ENCODE measurements around the gene CRK.
"Not testable (repeated sequence)": the region's sequence is repeated elsewhere in the genome, so short reads cannot be mapped to it uniquely, and the experiment has no call there.

CRK gene

DNA sequence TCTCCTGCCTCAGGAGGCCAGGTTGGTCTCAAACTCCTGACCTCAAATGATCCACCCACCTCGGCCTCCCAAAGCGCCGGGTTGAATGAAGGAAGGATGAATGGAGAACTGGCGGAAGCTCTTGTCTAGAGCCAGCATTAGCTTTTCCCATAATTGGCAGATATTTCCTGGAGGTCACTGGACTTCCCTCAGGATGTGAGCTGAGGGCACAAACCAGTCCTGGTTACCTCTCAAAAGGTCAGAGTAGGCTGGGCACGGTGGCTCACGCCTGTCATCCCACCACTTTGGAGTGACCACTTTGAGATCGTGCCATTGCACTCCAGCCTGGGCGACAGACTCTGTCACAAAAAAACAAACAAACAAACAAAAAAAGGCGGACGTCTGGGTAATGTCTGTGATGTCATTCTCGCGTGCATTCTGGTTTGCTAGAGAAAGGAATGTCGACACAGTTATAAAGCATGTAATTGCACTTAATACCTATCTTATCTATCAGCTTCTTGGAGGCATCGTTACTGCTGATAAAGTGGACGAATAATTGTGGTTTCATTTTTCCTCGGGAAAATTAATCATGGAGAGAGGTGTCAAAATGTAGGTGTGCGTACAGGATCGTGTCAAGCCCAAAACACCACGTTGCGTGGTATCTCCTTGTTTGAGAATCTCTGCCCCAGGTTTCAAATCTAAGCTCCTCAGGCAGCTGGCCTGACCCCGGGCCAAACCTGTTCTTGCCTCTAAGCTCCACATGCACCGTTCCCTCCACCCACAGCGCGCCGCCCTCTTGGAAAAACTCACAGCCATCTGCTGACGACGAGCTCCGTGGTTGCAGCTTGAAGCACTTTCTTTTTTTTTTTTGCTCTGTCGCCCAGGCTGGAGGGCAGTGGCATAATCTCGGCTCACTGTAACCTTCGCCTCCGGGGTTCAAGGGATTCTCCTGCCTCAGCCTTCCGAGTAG, 6.4 kb upstream of the CRK start:
- H3K9ac ChIP-seq (ENCODE audit: low read length in 2 of 2): no peak overlapping the region
- no peaks in the 10 kb centered on the region for H3K9me3 ChIP-seq (ENCODE audit: control insufficient read depth in 2 of 2, low read length in 2 of 2)
- peaks cover 10 to 26% of the 10 kb centered on the region in 2 donors for H3K36me3 ChIP-seq (ENCODE audit: control insufficient read depth in 2 of 2, insufficient read depth in 2 of 2, low read length in 2 of 2)
- peaks cover 4% of the 10 kb centered on the region for H3K4me1 ChIP-seq (ENCODE audit: control insufficient read depth, insufficient read depth, low read length)
- H3K27me3 ChIP-seq (ENCODE audit: control insufficient read depth in 1 of 2, insufficient read depth in 2 of 2, low read length in 2 of 2): no peaks in the 10 kb centered on the region
- H3K27ac ChIP-seq (ENCODE audit: low read length): no peak overlapping the region
- no peak overlapping the region for H3K4me3 ChIP-seq (ENCODE audit: low read length in 2 of 2)

DNA sequence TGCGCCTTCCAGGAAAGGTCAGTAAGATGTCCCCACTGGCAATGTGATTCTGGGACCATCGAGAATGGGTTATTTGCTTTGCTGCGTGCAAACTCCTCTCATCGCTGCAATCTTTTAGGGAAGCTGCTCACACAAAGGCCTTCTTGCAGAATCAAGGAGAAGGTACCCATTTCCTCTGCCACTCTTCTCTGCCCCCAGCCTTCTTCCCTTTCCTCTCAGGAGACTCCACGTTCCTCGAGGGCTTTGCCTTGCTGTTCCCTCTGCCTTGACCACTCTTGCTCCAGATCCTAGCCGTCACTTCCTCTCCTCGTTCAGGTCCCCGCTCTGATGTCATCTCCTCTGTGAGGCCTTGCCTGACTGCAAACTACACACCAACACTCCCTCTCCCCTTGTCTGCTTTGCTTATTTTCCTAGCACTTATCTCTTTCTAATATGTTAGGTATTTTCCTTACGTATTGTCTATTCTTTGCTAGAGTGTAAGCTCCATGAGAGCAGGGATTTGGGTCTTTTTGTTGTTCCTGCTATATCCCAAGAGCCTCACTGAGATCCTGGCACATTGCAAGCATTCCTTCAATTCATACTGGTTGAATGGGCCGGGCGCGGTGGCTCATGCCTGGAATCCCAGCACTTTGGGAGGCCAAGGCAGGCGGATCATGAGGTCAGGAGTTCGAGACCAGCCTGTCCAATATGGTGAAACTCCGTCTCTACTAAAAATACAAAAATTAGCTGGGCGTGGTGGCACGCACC, 5.3 kb upstream of the CRK start:
- Histone ChIP-seq H3K9ac (ENCODE audit: low read length in 2 of 2) (no peak overlapping the region), H3K9me3 (ENCODE audit: control insufficient read depth in 2 of 2, low read length in 2 of 2) (no peaks in the 10 kb centered on the region), H3K4me3 (ENCODE audit: low read length in 2 of 2) (no peak overlapping the region), H3K36me3 (ENCODE audit: control insufficient read depth in 2 of 2, insufficient read depth in 2 of 2, low read length in 2 of 2) (peaks cover 6 to 22% of the 10 kb centered on the region in 2 donors), H3K4me1 (ENCODE audit: control insufficient read depth, insufficient read depth, low read length) (peaks cover 10% of the 10 kb centered on the region), H3K27me3 (ENCODE audit: control insufficient read depth in 1 of 2, insufficient read depth in 2 of 2, low read length in 2 of 2) (no peaks in the 10 kb centered on the region), H3K27ac (ENCODE audit: low read length) (peak overlapping the region; percentile 11)

DNA sequence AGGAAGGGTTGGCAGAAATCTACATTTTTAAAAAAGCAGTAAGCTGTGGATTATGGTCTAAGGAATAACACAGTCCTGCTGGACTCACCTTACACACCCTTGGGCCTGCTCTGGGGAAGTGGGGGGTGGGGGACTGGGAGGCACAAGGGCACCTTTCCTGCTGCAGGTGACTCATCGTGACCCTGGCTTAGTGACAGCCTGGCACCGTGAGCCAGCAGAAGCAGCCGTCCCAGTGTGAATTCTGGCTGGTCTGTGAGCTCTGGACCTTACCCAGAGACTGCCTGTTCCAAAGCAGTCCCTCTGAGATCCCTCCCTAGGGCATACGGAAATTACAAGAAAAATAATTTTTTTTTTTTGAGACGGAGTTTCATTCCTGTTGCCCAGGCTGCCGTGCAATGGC, 4.2 kb upstream of the CRK start:
- H3K4me1 ChIP-seq (ENCODE audit: control insufficient read depth, insufficient read depth, low read length): peaks cover 12% of the 10 kb centered on the region
- H3K9me3 ChIP-seq (ENCODE audit: control insufficient read depth in 2 of 2, low read length in 2 of 2): no peaks in the 10 kb centered on the region
- H3K9ac ChIP-seq (ENCODE audit: low read length in 2 of 2): peak overlapping the region in 1 of 2 donors; percentile 14
- H3K36me3 ChIP-seq (ENCODE audit: control insufficient read depth in 2 of 2, insufficient read depth in 2 of 2, low read length in 2 of 2): peaks cover 6 to 20% of the 10 kb centered on the region in 2 donors
- H3K27me3 ChIP-seq (ENCODE audit: control insufficient read depth in 1 of 2, insufficient read depth in 2 of 2, low read length in 2 of 2): no peaks in the 10 kb centered on the region
- no peak overlapping the region for H3K4me3 ChIP-seq (ENCODE audit: low read length in 2 of 2)
- H3K27ac ChIP-seq (ENCODE audit: low read length): peak overlapping the region; percentile 46

DNA sequence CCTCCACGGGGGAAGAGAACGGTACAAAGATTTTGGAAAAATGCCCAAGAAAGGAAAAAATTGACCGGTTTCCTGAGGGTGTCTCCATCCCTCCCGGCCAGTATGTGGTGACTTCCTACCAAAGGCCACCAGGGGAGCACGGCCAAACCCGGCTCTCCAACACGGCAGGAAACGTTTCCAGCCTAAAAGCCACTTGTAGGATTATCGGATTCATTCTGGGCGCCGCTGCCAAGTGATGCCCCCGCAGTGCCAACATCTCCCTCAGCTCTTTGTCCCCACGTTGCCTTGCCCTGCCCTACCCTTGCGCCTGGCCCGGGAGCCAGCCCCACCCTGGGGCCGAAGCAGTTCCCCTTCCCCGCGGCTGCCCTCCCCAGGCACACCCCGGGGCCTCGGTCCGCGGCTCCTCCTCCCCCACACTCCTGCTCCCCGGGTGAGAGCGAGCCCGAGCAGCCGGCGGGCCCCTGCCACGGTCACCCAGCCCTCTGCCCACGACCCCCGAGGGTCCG, 688 bp downstream of the CRK start:
- Histone ChIP-seq H3K4me3 (ENCODE audit: low read length in 2 of 2) (peak overlapping the region; percentile 60 to 91), H3K36me3 (ENCODE audit: control insufficient read depth in 2 of 2, insufficient read depth in 2 of 2, low read length in 2 of 2) (no peaks in the 10 kb centered on the region), H3K9ac (ENCODE audit: low read length in 2 of 2) (peak overlapping the region; percentile 83 to 86), H3K9me3 (ENCODE audit: control insufficient read depth in 2 of 2, low read length in 2 of 2) (no peaks in the 10 kb centered on the region), H3K4me1 (ENCODE audit: control insufficient read depth, insufficient read depth, low read length) (peaks cover 18% of the 10 kb centered on the region), H3K27ac (ENCODE audit: low read length) (peak overlapping the region; percentile 92), H3K27me3 (ENCODE audit: control insufficient read depth in 1 of 2, insufficient read depth in 2 of 2, low read length in 2 of 2) (no peaks in the 10 kb centered on the region)

DNA sequence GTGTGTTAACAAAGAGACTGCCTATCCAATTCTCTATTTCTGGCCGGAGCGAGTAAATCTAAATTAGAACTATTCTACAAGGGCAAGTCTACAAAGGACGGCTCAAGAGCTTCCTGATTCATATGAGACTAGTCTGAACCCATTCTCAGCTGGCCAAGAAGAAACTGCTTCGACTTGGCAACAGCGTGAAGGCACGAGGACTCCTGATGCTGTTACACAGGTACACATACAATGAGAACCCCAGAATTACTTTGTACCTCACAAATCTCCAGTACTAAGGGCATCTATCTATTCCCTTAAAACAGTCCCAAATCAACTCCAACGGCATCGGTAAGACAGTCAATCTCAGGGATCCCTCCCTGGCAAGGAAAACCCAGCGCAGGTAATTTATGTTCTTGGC, 1.5 kb downstream of the CRK start:
- no peaks in the 10 kb centered on the region for H3K27me3 ChIP-seq (ENCODE audit: control insufficient read depth in 1 of 2, insufficient read depth in 2 of 2, low read length in 2 of 2)
- H3K27ac ChIP-seq (ENCODE audit: low read length): peak overlapping the region; percentile 92
- peak overlapping the region in 1 of 2 donors; percentile 83 for H3K9ac ChIP-seq (ENCODE audit: low read length in 2 of 2)
- no peaks in the 10 kb centered on the region for H3K36me3 ChIP-seq (ENCODE audit: control insufficient read depth in 2 of 2, insufficient read depth in 2 of 2, low read length in 2 of 2)
- no peaks in the 10 kb centered on the region for H3K9me3 ChIP-seq (ENCODE audit: control insufficient read depth in 2 of 2, low read length in 2 of 2)
- peaks cover 16% of the 10 kb centered on the region for H3K4me1 ChIP-seq (ENCODE audit: control insufficient read depth, insufficient read depth, low read length)
- peak overlapping the region; percentile 60 to 91 for H3K4me3 ChIP-seq (ENCODE audit: low read length in 2 of 2)

DNA sequence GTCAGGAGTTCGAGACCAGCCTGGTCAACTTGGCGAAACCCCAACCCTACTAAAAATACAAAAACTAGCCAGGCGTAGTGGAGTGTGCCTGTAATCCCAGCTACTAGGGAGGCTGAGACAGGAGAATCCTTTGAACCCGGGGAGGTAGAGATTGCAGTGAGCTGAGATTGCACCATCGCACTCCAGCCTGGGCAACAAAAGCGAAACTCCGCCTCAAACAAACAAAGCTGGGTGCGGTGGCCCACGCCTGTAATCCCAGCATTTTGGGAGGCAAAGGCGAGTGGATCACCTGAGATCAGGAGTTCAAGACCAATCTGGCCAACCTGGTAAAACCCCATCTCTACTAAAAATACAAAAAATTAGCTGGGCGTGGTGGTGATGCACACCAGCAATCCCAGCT, 2.3 kb downstream of the CRK start:
- not testable (repeated sequence) for H3K27ac ChIP-seq (ENCODE audit: low read length); H3K4me3 ChIP-seq (ENCODE audit: low read length in 2 of 2); H3K9me3 ChIP-seq (ENCODE audit: control insufficient read depth in 2 of 2, low read length in 2 of 2); H3K9ac ChIP-seq (ENCODE audit: low read length in 2 of 2); H3K36me3 ChIP-seq (ENCODE audit: control insufficient read depth in 2 of 2, insufficient read depth in 2 of 2, low read length in 2 of 2); H3K27me3 ChIP-seq (ENCODE audit: control insufficient read depth in 1 of 2, insufficient read depth in 2 of 2, low read length in 2 of 2)
- peaks cover 21% of the 10 kb centered on the region for H3K4me1 ChIP-seq (ENCODE audit: control insufficient read depth, insufficient read depth, low read length)

DNA sequence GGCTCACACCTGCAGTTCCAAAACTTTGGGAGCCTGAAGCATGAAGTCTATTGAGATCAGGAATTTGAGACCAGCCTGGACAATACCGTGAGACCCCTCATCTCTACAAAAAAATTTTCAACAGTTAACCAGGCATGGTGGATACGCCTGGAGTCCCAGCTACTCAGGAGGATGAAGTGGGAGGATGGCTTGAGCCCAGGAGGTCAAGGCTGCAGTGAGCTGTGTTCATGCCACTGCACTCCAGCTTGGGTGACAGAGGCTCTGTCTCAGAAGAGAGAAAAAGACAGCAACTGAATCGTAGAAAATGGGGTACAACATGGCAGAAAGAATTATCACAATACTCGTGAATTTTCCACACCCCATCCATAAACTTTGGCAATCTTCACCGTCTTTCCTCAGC, 3.2 kb downstream of the CRK start:
- H3K36me3 ChIP-seq (ENCODE audit: control insufficient read depth in 2 of 2, insufficient read depth in 2 of 2, low read length in 2 of 2): no peaks in the 10 kb centered on the region
- no peaks in the 10 kb centered on the region for H3K27me3 ChIP-seq (ENCODE audit: control insufficient read depth in 1 of 2, insufficient read depth in 2 of 2, low read length in 2 of 2)
- H3K4me1 ChIP-seq (ENCODE audit: control insufficient read depth, insufficient read depth, low read length): peaks cover 21% of the 10 kb centered on the region
- H3K9me3 ChIP-seq (ENCODE audit: control insufficient read depth in 2 of 2, low read length in 2 of 2): no peaks in the 10 kb centered on the region
- no peak overlapping the region for H3K4me3 ChIP-seq (ENCODE audit: low read length in 2 of 2)
- no peak overlapping the region for H3K9ac ChIP-seq (ENCODE audit: low read length in 2 of 2)
- H3K27ac ChIP-seq (ENCODE audit: low read length): no peak overlapping the region

DNA sequence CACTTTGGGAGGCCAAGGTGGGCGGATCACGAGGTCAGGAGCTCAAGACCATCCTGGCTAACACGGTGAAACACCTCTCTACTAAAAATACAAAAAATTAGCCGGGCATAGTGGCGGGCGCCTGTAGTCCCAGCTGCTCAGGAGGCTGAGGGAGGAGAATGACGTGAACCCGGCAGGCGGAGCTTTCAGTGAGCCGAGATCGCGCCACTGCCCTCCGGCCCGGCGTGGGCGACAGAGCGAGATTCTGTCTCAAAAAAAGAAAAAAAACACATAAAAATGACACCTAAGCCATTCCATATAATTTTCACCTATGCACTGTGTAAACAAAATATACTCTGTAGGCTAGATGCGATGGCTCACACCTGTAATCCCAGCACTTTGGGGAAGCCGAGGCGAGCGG, 5.8 kb downstream of the CRK start:
- not testable (repeated sequence) for H3K36me3 ChIP-seq (ENCODE audit: control insufficient read depth in 2 of 2, insufficient read depth in 2 of 2, low read length in 2 of 2); H3K27me3 ChIP-seq (ENCODE audit: control insufficient read depth in 1 of 2, insufficient read depth in 2 of 2, low read length in 2 of 2); H3K27ac ChIP-seq (ENCODE audit: low read length); H3K4me3 ChIP-seq (ENCODE audit: low read length in 2 of 2); H3K9me3 ChIP-seq (ENCODE audit: control insufficient read depth in 2 of 2, low read length in 2 of 2); H3K9ac ChIP-seq (ENCODE audit: low read length in 2 of 2)
- peaks cover 18% of the 10 kb centered on the region for H3K4me1 ChIP-seq (ENCODE audit: control insufficient read depth, insufficient read depth, low read length)

DNA sequence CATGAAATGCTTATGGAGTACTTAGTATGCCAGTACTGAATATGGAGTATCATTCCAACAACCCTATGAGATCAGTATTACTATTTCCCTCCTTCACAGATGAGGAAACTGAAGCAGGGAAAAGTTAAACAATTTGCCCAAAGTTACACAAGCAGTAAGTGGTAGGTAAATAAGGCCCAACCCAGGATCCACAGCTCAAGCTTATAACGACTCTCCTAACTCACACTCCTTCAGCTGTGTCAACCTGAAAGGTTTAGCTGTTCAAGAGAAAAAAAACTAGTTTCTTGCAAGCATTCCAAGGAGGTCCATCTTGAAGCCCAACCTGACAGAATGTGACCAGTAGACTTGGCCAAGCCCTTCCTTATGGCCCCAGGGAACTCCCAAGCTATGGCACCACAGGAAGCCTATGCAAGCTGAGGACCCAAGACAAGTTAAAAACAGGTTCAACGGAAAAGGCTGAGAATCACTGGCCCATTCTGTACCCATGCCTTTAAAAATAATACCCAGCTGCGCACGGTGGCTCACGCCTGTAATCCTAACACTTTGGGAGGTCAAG, 6.5 kb downstream of the CRK start:
- Histone ChIP-seq H3K27me3 (ENCODE audit: control insufficient read depth in 1 of 2, insufficient read depth in 2 of 2, low read length in 2 of 2) (no peaks in the 10 kb centered on the region), H3K27ac (ENCODE audit: low read length) (no peak overlapping the region), H3K4me3 (ENCODE audit: low read length in 2 of 2) (no peak overlapping the region), H3K9ac (ENCODE audit: low read length in 2 of 2) (no peak overlapping the region), H3K4me1 (ENCODE audit: control insufficient read depth, insufficient read depth, low read length) (peaks cover 15% of the 10 kb centered on the region), H3K36me3 (ENCODE audit: control insufficient read depth in 2 of 2, insufficient read depth in 2 of 2, low read length in 2 of 2) (no peaks in the 10 kb centered on the region), H3K9me3 (ENCODE audit: control insufficient read depth in 2 of 2, low read length in 2 of 2) (no peaks in the 10 kb centered on the region)

DNA sequence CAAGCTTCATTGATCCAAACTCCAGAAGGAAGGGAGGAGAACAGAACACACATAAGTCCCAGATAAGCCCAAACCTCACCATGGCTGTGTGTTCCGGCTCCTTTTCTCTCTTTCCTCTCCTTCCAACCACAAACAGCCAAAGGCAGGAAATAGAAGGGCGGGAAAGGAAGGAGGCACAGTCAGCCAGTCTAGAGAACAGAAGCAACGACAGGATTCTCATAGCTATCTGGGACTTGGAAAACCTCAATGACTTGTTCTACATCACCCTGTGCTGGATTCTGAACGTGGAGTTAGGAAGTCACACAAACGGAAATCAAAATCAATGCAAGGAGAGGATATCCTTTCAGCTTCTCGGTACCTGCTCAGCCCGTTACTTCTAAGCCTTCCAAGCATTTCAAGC, 9.0 kb downstream of the CRK start:
- H3K27ac ChIP-seq (ENCODE audit: low read length): no peak overlapping the region
- no peaks in the 10 kb centered on the region for H3K36me3 ChIP-seq (ENCODE audit: control insufficient read depth in 2 of 2, insufficient read depth in 2 of 2, low read length in 2 of 2)
- no peak overlapping the region for H3K4me3 ChIP-seq (ENCODE audit: low read length in 2 of 2)
- H3K27me3 ChIP-seq (ENCODE audit: control insufficient read depth in 1 of 2, insufficient read depth in 2 of 2, low read length in 2 of 2): no peaks in the 10 kb centered on the region
- H3K9ac ChIP-seq (ENCODE audit: low read length in 2 of 2): no peak overlapping the region
- H3K9me3 ChIP-seq (ENCODE audit: control insufficient read depth in 2 of 2, low read length in 2 of 2): no peaks in the 10 kb centered on the region
- peaks cover 11% of the 10 kb centered on the region for H3K4me1 ChIP-seq (ENCODE audit: control insufficient read depth, insufficient read depth, low read length)
